Endothelial cell of umbilical vein (primary cell): Measurements from ENCODE around the gene BMPR1A. TPM values are rescaled to one million over a fixed set of nuclear protein-coding genes. Genes with fewer than 3 reads are reported as not detected.

Experiments used
- BruUV-seq: library from RNA; stranded (reverse); fragments of 400-500 nt; replicated peaks from 2 replicates; lab custom pipeline; 2021; lab: Mats Ljungman, UMichigan
- CTCF ChIA-PET: fragments of 300-600, 350-600 bp; sonication (Branson Sonifier 250); formaldehyde crosslinking; loops from one replicate; lab custom pipeline; 2021; ENCODE audit warnings: antibody characterized with exemption, inconsistent platforms; lab: Charles Lee
- POLR2A ChIA-PET: fragments of 300-600, 350-600 bp; sonication (Branson Sonifier 250); formaldehyde crosslinking; loops from one replicate; lab custom pipeline; 2021; ENCODE audit warnings: antibody characterized with exemption, inconsistent platforms; lab: Charles Lee
- DNase-seq: peaks from one replicate; pipeline ENCODE4 v3.0.0-alpha.2; 2011; ENCODE audit warnings: low read depth, low spot score
- FAIRE-seq: peaks from 2 replicates; lab custom pipeline; 2011; peaks lifted over from hg19 to GRCh38; lab: Jason Lieb, UNC
- H2AFZ ChIP-seq: 2 replicates; pipeline ENCODE4 v1.6.0; 2012; ENCODE audit warnings: low read depth, low read length, control low read depth, inconsistent platforms
- H3K27ac ChIP-seq: 2 replicates; pipeline ENCODE4 v1.5.1; 2011; ENCODE audit warnings: low read depth, mild to moderate bottlenecking, control low read depth, low read length, moderate library complexity; ENCODE audit not compliant: insufficient read depth
- H3K27me3 ChIP-seq, 2 experiments: 2 replicates each; pipeline versions ENCODE4 v1.6.0 to v1.6.1; 2011; ENCODE audit warnings: low read length in 2 of 2, mixed read lengths in 1 of 2; ENCODE audit not compliant: control insufficient read depth in 2 of 2, insufficient read depth in 2 of 2
- H3K36me3 ChIP-seq, 2 experiments: 2 replicates in 1 of 2; 3 replicates in 1 of 2; pipeline ENCODE4 v1.5.1; 2011; ENCODE audit warnings: low read length in 2 of 2, mild to moderate bottlenecking in 1 of 2, moderate library complexity in 1 of 2; ENCODE audit not compliant: control insufficient read depth in 2 of 2, insufficient read depth in 2 of 2; ENCODE audit errors: extremely low read depth in 1 of 2
- H3K4me1 ChIP-seq: 3 replicates; pipeline ENCODE4 v1.5.1; 2011; ENCODE audit warnings: mild to moderate bottlenecking, low read length; ENCODE audit not compliant: control insufficient read depth, insufficient read depth; ENCODE audit errors: extremely low read depth
- H3K4me2 ChIP-seq: 2 replicates; pipeline ENCODE4 v1.6.1; 2011; ENCODE audit warnings: low read length, control low read depth, mixed read lengths; ENCODE audit not compliant: insufficient read depth
- H3K4me3 ChIP-seq, 3 experiments: fragments of 200-600 bp in 1 of 3; sonication (generic), shearing (Covaris generic) in 1 of 3; replicated peaks in 1 of 3; 2 replicates each; pipeline ENCODE4 v1.5.1; 2011 to 2016; ENCODE audit warnings: control low read depth in 3 of 3, low read length in 3 of 3, mild to moderate bottlenecking in 2 of 3, inconsistent platforms in 1 of 3, low read depth in 1 of 3, moderate library complexity in 1 of 3; ENCODE audit not compliant: insufficient read depth in 1 of 3
- H3K79me2 ChIP-seq: 2 replicates; pipeline ENCODE4 v1.6.0; 2012; ENCODE audit warnings: low read length, inconsistent platforms; ENCODE audit not compliant: control insufficient read depth, insufficient read depth
- H3K9ac ChIP-seq: replicated peaks from 2 replicates; pipeline ENCODE3; 2011; ENCODE audit warnings: low read length, control low read depth; ENCODE audit not compliant: insufficient read depth; ENCODE audit errors: extremely low read depth
- H3K9me1 ChIP-seq: replicated peaks from 3 replicates; pipeline ENCODE4 v1.6.0; 2011; ENCODE audit warnings: mild to moderate bottlenecking, low read length; ENCODE audit not compliant: control insufficient read depth, insufficient read depth; ENCODE audit errors: extremely low read depth
- H3K9me3 ChIP-seq: replicated peaks from 2 replicates; pipeline ENCODE4 v1.5.1; 2012; ENCODE audit warnings: low read length, inconsistent platforms; ENCODE audit not compliant: control insufficient read depth, insufficient read depth
- H4K20me1 ChIP-seq: replicated peaks from 2 replicates; pipeline ENCODE3; 2011; ENCODE audit warnings: mild to moderate bottlenecking, low read length; ENCODE audit not compliant: control insufficient read depth, insufficient read depth; ENCODE audit errors: extremely low read depth
- CTCF ChIP-seq, 2 donors: IDR thresholded peaks; 1 replicate in 1 of 2; 2 replicates in 1 of 2; pipeline ENCODE4 v1.5.1; 2011; ENCODE audit warnings: low read length in 2 of 2, mild to moderate bottlenecking in 2 of 2, moderate library complexity in 2 of 2, control low read depth in 1 of 2, inconsistent platforms in 1 of 2, low read depth in 1 of 2; ENCODE audit not compliant: insufficient read depth in 1 of 2; ENCODE audit errors: extremely low read depth in 1 of 2
- EZH2 ChIP-seq: IDR thresholded peaks from 2 replicates; pipeline ENCODE4 v1.6.1; 2012; ENCODE audit warnings: borderline replicate concordance, low read depth, mild to moderate bottlenecking, moderate library complexity, low read length, inconsistent platforms; ENCODE audit not compliant: severe bottlenecking
- FOS ChIP-seq: IDR thresholded peaks from 2 replicates; pipeline ENCODE4 v1.6.1; 2011; ENCODE audit warnings: mild to moderate bottlenecking, low read length, moderate library complexity, borderline replicate concordance; ENCODE audit not compliant: insufficient read depth
- GATA2 ChIP-seq: IDR thresholded peaks from 2 replicates; pipeline ENCODE4 v1.7.0; 2011; ENCODE audit warnings: low read depth, mild to moderate bottlenecking, moderate library complexity, mixed read lengths, low read length; ENCODE audit not compliant: insufficient read length, insufficient read depth
- JUN ChIP-seq: IDR thresholded peaks from 2 replicates; pipeline ENCODE4 v1.6.1; 2011; ENCODE audit warnings: borderline replicate concordance, low read depth; ENCODE audit not compliant: insufficient read length, insufficient read depth
- MAX ChIP-seq: IDR thresholded peaks from 2 replicates; pipeline ENCODE4 v1.6.1; 2011; ENCODE audit not compliant: insufficient read depth, insufficient read length
- MYC ChIP-seq: IDR thresholded peaks from one replicate; pipeline ENCODE4 v1.6.1; 2011; ENCODE audit warnings: mild to moderate bottlenecking, low read depth, low read length
- POLR2A ChIP-seq: IDR thresholded peaks from 2 replicates; pipeline ENCODE4 v1.6.1; 2012; ENCODE audit warnings: low read depth, mild to moderate bottlenecking, control low read depth, low read length
- POLR2AphosphoS5 ChIP-seq: IDR thresholded peaks from 2 replicates; pipeline ENCODE4 v1.6.1; 2012; ENCODE audit warnings: low read depth, mild to moderate bottlenecking, control low read depth, low read length, moderate library complexity; ENCODE audit not compliant: insufficient read depth
- dilution Hi-C: fragments of 300-500 bp; cut with MboI; formaldehyde crosslinking; loops from one replicate; pipeline ENCODE4 v1.15.0; 2019; ENCODE audit warnings: low sequenced_read_pairs; ENCODE audit not compliant: extremely low pct_ligation_motif_present
- intact Hi-C: fragments of 100-400 bp; cut with micrococcal nuclease; formaldehyde crosslinking; loops from one replicate; pipeline ENCODE4 v1.10.0; 2022
- polyA plus RNA-seq, 4 experiments: library from polyadenylated mRNA; depleted of rRNA in 3 of 4; stranded (reverse) in 3 of 4; unstranded in 1 of 4; fragments of >200 nt; gene quantifications; 2 replicates each; pipeline versions ENCODE4 v1.2.1 to v1.2.3, GENCODE V29; 2011 to 2012; ENCODE audit warnings: missing spikeins in 1 of 4
- total RNA-seq: library from RNA; stranded (reverse); gene quantifications from 2 replicates; pipeline ENCODE4 v1.2.3, GENCODE V29; 2021

The BMPR1A gene
- total and polyA plus RNA-seq, 2 donors (not counting 3 experiments of a cell fraction or from before 2014, with no cell fraction given): not detected

- Histone ChIP-seq H3K9ac (no peak overlapping the region), H3K9me3 (no peaks in the 10 kb centered on the region), H3K79me2 (no peaks in the 10 kb centered on the region), H3K4me2 (no peak overlapping the region), H3K4me1 (no peaks in the 10 kb centered on the region), H3K27me3 (peaks cover 28 to 59% of the 10 kb centered on the region in 2 experiments), H4K20me1 (no peaks in the 10 kb centered on the region), H2AFZ (no peak overlapping the region), H3K36me3 (no peaks in the 10 kb centered on the region), H3K9me1 (no peaks in the 10 kb centered on the region), H3K4me3 (no peak overlapping the region), H3K27ac (no peak overlapping the region)
- dilution Hi-C loops: no loop called here
- POLR2A ChIA-PET: no interaction called here
- TF ChIP-seq FOS (no peak), POLR2AphosphoS5 (no peak), POLR2A (no peak), MAX (no peak), JUN (no peak), GATA2 (no peak), MYC (no peak), EZH2 (no peak), CTCF (IDR thresholded peaks at IDR 0.05; ENCODE audit: extremely low read depth in 1 of 2, insufficient read depth in 1 of 2, low read depth in 1 of 2, low read length in 2 of 2) (no peak)
- CTCF ChIA-PET: no interaction called here
- DNase-seq: no peak
- BruUV-seq: no TSS peak
- no peak for FAIRE-seq
- intact Hi-C loops: no loop called here
Observed at GRCh38 chr10:86846088-86846487, 89.7 kb downstream of the BMPR1A start.
